GM18498 (cell line): ENCODE data around the gene C11orf86.
A peak's percentile ranks its signal among the peaks of the same experiment; 100 is the strongest.
"Not testable (repeated sequence)": the region's sequence is repeated elsewhere in the genome, so short reads cannot be mapped to it uniquely, and the experiment has no call there.

Experiments
- ATAC-seq: cut with Tn5 transposase; IDR thresholded peaks from one replicate; pipeline ENCODE4 v1.9.1; 2021; ENCODE audit warnings: mild to moderate bottlenecking, moderate library complexity; ENCODE audit not compliant: unreplicated experiment

C11orf86 gene

DNA sequence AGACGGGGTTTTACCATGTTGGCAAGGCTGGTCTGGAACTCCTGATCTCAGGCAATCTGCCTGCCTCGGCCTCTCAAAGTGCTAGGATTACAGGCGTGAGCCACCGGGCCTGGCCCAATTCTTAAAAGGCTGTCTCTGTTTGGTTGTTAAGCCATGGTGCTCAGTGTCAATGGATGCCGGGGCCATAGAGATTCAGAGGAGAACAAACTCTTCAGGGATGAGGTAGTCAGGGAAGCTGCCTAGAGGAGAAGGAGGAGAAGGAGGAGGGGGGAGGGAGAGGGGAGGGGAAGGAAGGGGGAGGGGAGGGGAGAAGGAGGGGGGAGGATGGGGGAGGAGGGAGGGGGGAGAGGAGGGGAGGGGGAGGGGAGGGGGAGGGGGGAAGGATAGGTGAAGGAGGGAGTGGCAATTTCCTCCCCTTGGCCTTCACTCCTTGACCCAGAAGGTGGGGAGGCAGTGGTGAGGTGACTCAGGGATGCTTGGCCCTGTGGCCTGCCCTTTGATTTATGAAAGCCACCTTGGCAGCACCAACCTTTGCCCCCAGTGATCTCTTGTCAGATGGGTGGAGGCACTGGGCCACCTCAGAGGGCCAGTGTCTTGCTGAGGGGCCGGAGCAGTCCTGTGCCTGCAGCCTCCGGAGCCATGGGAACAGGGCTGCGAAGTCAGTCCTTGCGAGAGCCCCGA lies at the start of gene C11orf86:
C11orf86 (plus strand) TSS at position 581 of the 681 bp plus-strand sequence; CDS start at position 640, 59 bp downstream.
- no peak for ATAC-seq

DNA sequence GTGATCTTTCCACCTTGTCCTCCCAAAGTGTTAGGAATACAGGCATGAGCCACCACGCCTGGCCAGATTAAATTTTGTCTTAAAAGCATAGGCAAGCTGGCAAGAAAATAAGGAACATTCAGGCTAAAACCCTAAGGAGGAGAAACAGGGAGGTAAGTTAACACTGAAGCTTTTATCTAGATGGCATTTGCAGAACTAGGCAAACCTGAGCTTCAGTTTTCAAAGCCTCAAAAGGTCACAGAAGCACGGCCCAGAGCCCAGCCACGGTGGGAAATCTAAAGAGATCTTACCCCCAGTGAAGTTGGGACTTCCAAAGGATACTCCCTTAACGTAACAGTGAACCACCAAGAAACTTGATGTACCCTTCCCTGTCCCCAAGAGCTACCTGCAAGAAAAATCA lies 45.4 kb upstream of the C11orf86 start:
- ATAC-seq = no peak

DNA sequence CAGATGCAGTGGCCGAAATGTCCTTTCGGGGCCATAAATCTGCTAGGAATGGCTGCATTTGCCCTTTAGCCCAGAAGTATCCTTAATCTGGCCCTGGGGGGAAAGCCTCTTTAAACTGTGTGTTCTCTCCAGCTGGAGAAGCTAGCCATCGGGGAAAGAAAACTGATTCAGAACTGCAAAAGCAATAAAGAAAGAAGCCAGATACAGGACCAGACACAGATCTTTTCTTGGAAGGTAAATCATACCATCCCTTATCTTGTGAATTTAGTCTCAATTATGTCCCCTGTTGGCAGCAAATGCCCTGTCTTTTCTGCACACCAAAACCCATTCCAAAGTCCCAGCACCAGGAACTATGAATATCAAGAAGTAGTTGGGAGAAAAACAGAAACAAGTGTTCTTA lies 42.6 kb upstream of the C11orf86 start:
- no peak for ATAC-seq

- ATAC-seq = no peak
Measured at GRCh38 chr11:66933531-66933930, 41.6 kb upstream of the C11orf86 start.

- no peak for ATAC-seq
Measured at GRCh38 chr11:66934950-66935779, 39.9 kb upstream of the C11orf86 start.

- ATAC-seq = no peak
Measured at GRCh38 chr11:66936311-66936711, 38.8 kb upstream of the C11orf86 start.

- ATAC-seq = no peak
Measured at GRCh38 chr11:66937193-66937733, 37.8 kb upstream of the C11orf86 start.

DNA sequence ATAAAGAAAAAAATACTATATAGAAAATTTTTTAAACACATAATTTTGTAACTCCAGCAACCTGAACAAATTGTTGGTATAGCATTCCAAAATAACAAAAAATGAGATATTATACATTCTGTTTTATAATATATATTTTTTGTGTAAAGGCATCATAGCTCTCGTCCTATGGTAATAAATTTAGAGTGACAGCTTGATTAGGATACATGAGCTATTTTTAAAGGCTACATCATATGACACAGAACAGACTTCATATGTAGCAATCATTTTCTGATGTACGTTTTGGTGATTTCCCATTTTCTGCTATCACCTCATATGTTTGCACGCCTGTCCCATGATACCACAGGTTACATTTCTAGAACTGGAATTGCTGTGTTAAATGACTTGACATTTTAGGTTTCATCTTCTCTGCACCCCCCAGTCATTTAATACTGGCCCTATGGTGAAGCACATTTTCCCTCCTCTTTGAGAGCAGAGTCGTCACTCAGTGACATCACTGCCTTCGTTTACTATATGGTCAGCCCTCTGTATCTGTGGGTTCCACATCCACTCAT lies 36.4 kb upstream of the C11orf86 start:
- no peak for ATAC-seq

- ATAC-seq = no peak
Measured at GRCh38 chr11:66950112-66950535, 25.0 kb upstream of the C11orf86 start.

DNA sequence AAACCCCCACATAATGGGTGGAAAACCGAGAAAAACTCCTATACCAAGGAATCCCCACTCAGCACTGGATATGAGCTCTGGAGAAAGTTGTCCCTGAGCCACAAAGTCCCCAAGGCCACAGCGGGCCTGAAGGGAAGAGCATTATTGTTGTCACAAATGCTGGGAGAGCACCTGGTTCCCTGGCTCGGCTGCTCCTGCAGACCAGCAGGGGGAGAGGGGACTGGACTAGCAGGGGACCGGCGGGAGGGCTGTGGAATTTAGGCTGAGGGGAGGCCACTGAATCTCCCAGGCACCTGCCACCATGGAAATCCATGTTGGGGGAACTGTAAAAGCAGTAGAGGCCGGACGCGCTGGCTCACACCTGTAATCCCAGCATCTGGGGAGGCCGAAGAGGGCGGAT lies 24.0 kb upstream of the C11orf86 start:
- ATAC-seq = no peak

DNA sequence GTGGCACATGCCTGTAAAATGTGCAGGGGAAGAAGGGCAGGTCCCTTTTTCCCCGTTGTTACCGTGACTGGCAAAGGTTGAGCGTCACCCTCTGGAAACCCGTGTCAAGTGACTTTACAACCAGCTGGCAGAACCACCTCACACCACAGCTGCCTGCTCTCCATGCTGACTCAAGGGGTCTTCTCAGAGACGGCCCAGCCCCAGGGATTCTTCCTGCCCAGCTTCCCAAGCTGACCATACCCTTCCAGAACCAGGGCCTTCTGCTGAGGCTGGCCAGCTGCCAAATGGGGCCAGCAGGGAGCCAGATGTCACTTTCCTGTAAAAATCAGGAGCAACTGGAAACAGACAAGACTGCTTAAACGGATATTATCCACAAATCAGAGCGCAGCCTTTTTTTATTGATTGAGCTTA lies 23.2 kb upstream of the C11orf86 start:
- ATAC-seq = no peak

DNA sequence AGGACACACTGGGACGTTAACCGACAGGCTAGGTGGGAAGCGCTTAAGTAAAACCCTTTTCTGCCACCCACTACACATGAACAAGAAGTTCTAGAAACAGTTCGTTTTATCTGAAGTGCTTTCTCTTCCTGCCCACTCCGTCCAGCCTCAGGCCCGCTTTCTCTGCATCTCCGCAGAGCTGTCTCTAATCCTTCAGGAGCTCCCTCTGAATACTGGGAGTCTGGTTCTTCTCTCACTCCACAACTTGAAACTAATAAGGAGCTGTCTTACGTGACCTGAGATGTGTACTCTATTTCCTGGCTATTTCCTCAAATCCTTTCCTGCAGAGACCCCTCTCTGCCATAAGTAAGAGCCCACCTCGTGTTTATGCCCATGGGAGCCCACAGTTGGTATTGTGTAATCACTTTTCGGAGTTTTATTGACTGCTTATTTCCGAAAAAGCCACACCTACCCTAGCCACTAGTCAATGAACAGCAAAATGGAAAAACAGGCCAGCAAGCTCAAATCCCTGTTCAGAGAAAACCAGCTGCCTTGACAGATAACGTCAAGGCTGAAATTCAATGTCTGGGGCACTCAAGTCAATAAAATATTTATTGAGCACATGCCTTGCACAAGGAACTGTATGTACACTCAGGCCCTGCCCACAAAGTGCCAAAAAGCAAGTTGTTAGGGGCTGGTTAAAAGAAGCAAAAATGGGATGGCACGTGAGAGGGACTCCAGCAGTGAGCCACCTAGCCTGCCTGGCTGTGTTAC lies 21.8 kb upstream of the C11orf86 start:
- ATAC-seq = no peak

GRCh38 chr11:66956689-66957290 lies 18.3 kb upstream of the C11orf86 start:
- no peak for ATAC-seq

GRCh38 chr11:66957971-66958231 lies 17.2 kb upstream of the C11orf86 start:
- peak; percentile 31 for ATAC-seq

DNA sequence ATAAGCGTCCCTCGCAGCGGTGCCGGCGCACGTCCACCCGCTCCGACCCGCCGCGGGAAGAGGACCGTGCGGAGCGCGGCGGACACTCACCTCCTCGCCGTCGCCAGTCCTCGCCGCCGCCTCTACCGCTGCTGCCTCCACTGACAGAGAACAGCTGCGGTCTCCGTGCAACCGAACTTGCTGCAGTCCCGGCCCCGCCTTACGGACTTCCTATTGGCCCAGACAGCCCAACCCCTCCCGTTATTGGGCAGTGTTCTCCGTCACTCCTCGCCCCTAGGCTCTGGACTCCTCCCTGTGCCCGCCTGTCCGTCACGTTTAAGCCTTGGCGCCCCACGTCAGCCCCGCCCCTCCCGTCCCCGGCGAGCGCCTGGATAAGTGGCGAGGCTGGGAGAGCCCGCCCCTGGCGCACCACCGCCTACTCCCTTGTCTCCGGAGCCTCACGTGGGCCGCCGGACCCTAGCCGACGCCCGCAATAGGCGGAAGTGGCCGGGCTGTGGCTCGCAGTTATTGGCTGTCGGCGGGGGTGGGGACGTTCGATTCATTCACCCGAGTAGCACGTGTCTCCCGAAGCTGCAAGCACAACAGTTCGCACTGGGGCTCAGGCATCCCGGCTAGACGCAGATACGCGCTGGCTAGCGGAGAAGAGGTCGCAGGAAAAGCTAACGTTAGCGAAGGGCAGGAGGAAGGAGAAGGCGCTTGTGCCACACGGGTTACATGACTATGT lies 16.7 kb upstream of the C11orf86 start, which contains the start of gene PC:
PC (minus strand) TSS at position 152 of the 724 bp plus-strand sequence. CDS start 86,224 bp downstream, outside the sequence.
- ATAC-seq = peak; percentile 96

DNA sequence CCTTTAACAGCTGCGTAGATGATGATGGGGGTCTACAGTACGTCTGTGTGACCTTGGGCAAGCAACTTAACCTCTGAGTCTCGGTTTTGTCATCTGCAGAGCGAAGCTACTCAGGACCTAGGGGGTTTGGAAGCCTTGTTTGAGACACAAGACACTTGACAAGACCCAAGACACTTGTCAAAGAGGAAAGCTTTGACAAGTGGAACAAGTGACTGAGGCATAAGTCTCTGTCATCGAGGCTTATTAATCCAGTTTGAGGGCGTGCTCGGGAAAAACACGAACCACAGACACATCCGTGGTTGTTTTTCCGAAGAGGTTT lies 16.2 kb upstream of the C11orf86 start:
- ATAC-seq = no peak

GRCh38 chr11:66961691-66962213 lies 13.4 kb upstream of the C11orf86 start:
- ATAC-seq = not testable (repeated sequence)

DNA sequence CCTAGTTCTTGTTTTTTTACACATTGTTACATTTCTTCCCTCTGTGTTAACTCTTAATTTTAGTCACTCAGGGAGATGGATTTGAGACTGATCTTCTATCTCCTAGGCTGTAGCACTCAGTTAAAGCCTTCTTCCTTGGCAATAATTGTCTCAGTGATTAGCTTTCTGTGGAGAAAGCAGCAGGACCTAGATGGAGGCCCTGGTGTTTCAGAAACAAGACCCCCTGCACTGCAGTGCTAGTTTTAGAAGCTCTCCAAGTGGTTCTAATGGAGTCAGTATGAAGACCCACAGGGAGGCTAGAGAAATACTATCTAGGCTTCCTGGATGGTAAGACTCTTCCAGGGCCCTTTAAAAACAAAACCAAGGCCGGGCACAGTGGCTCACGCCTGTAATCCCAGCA lies 12.9 kb upstream of the C11orf86 start:
- ATAC-seq = no peak

- no peak for ATAC-seq
Measured at GRCh38 chr11:66962801-66963200, 12.3 kb upstream of the C11orf86 start.

DNA sequence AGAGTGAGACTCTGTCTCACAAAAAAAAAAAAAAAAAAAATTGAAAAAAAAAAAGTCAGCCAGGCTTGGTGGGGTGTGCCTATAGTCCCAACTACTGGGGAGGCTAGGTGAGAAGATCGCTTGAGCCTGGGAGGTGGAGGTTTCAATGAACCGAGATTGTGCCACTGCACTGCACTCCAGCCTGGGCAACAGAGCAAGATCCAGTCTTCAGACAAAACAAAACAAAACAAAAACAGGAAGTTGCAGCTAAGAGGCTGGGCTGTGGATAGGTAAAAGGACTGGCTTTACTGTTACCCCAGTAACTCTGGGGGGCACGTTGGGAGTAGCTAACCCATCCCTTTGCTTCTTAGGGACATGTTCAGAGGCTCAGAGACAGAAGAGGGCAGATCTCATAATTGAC lies 10.6 kb upstream of the C11orf86 start:
- no peak for ATAC-seq
